Breast epithelium (tissue), 4 donors: ENCODE data around the gene CCDC92B. TPM values are rescaled to one million over a fixed set of nuclear protein-coding genes. Genes with fewer than 3 reads are reported as not detected.

ENCODE experiments used
- DNase-seq, 2 donors: peaks; one replicate each; pipeline ENCODE4 v3.0.0-alpha.2; 2019; ENCODE audit warnings: low spot score in 2 of 2
- H3K27ac ChIP-seq, 2 donors: fragments of 200-600 bp; sonication (generic) in 1 of 2; one replicate each; pipeline ENCODE4 v1.5.1; 2016 to 2019; ENCODE audit warnings: mild to moderate bottlenecking in 1 of 2
- H3K27me3 ChIP-seq, 2 donors: fragments of 200-600 bp; sonication (generic) in 1 of 2; one replicate each; pipeline versions ENCODE4 v1.5.1 to v1.6.0; 2017 to 2019; ENCODE audit warnings: control low read depth in 1 of 2, mild to moderate bottlenecking in 1 of 2
- H3K36me3 ChIP-seq: fragments of 200-600 bp; one replicate; pipeline ENCODE4 v1.5.1; 2019
- H3K4me1 ChIP-seq, 2 donors: fragments of 200-600 bp; sonication (generic); one replicate each; pipeline ENCODE4 v1.5.1; 2016 to 2019; ENCODE audit warnings: control low read depth in 1 of 2
- H3K4me3 ChIP-seq, 3 donors: fragments of 200-600 bp; sonication (generic); 1 replicate in 2 of 3; 2 replicates in 1 of 3; pipeline ENCODE4 v1.5.1; 2016 to 2019; ENCODE audit warnings: mild to moderate bottlenecking in 3 of 3, moderate library complexity in 2 of 3
- H3K9me3 ChIP-seq, 2 donors: fragments of 200-600 bp; sonication (generic) in 1 of 2; one replicate each; pipeline ENCODE4 v1.5.1; 2016 to 2019; ENCODE audit warnings: control low read depth in 1 of 2
- CTCF ChIP-seq, 3 donors: fragments of 450-650 bp; IDR thresholded peaks; one replicate each; pipeline ENCODE4 v1.5.1; 2016 to 2017; ENCODE audit warnings: antibody characterized with exemption in 3 of 3, mild to moderate bottlenecking in 3 of 3, moderate library complexity in 3 of 3
- POLR2A ChIP-seq: fragments of 450-650 bp; IDR thresholded peaks from one replicate; pipeline ENCODE4 v1.6.1; 2016; ENCODE audit warnings: antibody characterized with exemption, mild to moderate bottlenecking, moderate library complexity
- POLR2AphosphoS5 ChIP-seq, 3 donors: sonication (generic); formaldehyde crosslinking; IDR thresholded peaks; one replicate each; pipeline ENCODE4 v1.6.1; 2017; ENCODE audit warnings: antibody characterized with exemption in 3 of 3
- intact Hi-C: fragments of 100-400 bp; cut with DNase I; formaldehyde crosslinking; loops from one replicate; pipeline ENCODE4 v1.15.1; 2023; ENCODE audit warnings: low total_unique reads
- total RNA-seq, 3 donors: library from RNA; depleted of rRNA; stranded (reverse); fragments of >200 nt; gene quantifications; one replicate each; pipeline ENCODE4 v1.1.0, GENCODE V29; 2016

The CCDC92B gene
- total RNA-seq, result under 1 TPM in 1 of 3 donors, not detected in 2; 0.33 TPM

DNA sequence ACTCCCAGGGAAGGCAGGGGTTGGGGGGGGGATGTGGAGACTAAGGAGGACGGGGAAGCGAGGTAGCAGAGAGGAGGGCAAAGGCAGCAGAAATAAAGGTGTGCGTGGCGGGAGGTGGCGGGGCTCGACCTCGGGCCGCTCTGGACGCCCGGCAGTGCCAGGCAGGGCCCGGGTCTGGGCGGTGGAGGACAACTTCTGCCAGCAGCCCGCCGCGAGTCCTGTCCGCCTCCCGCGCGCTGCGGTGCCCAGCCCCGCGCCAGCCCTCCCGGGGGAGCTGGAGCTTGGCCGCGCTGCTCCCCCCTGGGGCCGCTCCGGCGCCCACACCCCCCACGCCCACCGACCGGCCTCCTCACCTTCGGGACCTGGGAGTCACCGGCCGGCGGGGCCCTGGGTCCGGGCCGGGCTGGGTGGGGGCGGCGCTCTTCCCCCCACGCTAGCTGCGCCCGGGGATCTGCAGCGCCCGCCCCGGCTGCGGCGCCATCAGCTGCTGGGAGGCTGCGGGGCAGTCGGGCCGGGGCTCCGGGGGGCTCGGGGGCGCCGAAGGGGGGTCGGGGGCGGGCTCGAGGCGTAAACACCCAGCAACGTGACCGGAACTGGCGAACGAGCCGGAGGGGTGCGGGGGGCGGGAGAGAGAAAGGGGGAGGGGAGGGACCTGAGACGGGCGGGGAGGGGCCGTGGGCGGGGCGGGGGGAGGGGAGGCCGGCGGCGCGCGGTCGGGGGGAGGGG is at the start of gene CCDC92B:
Gene CCDC92B (minus strand): TSS at position 595 of the 726 bp plus-strand sequence. CDS start 14,507 bp downstream, outside the sequence.
- DNase-seq, result no peak
- H3K4me1 ChIP-seq, result no peaks in the 10 kb centered on the region
- no peak within 1 kb of the TSS for H3K27ac ChIP-seq
- no peaks in the 10 kb centered on the region for H3K9me3 ChIP-seq
- intact Hi-C loops, result no loop called here
- H3K27me3 ChIP-seq, result peaks cover 2 to 53% of the 10 kb centered on the region in 2 donors
- no peaks in the 10 kb centered on the region for H3K36me3 ChIP-seq
- no peak for TF ChIP-seq POLR2A
- no peak for TF ChIP-seq CTCF (IDR thresholded peaks at IDR 0.05)
- no peak for TF ChIP-seq POLR2AphosphoS5 (IDR thresholded peaks at IDR 0.05)
- H3K4me3 ChIP-seq, result peak within 1 kb of the TSS in 2 of 3 donors; percentile 24 to 54

DNA sequence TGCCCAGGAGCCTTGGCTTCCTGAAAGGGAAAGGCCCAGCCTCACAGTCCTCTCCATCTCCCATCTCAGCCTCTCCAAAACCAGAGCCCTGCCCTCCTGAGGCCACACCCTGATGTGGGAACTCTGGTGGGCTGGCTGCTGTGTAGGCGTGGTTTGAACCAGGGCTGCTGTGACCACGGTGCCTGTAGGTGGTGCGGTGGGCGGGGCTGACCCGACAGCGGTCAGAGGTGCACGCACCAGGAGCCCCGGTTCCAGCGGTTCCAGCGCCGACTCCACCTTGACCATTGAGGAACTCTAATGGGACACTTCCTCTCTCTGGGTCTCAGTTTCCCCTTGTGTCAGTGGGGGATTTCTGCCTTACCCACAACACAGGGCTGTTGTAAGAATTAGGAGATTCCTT is 49.2 kb upstream of the CCDC92B start:
- Histone ChIP-seq H3K27me3 (peaks cover 0 to 17% of the 10 kb centered on the region in 2 donors), H3K27ac (no peak overlapping the region), H3K4me1 (no peaks in the 10 kb centered on the region), H3K9me3 (no peaks in the 10 kb centered on the region), H3K36me3 (no peaks in the 10 kb centered on the region), H3K4me3 (no peak overlapping the region)
- intact Hi-C loops, result no loop called here
- DNase-seq, result no peak
- no peak for TF ChIP-seq POLR2A
- TF ChIP-seq CTCF (IDR thresholded peaks at IDR 0.05), result no peak
- no peak for TF ChIP-seq POLR2AphosphoS5 (IDR thresholded peaks at IDR 0.05)

- Histone ChIP-seq H3K4me1 (no peaks in the 10 kb centered on the region), H3K27me3 (peaks cover 0 to 17% of the 10 kb centered on the region in 2 donors), H3K4me3 (no peak overlapping the region), H3K36me3 (no peaks in the 10 kb centered on the region), H3K9me3 (no peaks in the 10 kb centered on the region), H3K27ac (no peak overlapping the region)
- no peak for DNase-seq
- intact Hi-C loops, result no loop called here
- no peak for TF ChIP-seq POLR2A
- TF ChIP-seq POLR2AphosphoS5 (IDR thresholded peaks at IDR 0.05), result no peak
- TF ChIP-seq CTCF (IDR thresholded peaks at IDR 0.05), result no peak
These were observed 48.7 kb upstream of the CCDC92B start for GRCh38 chr17:2798188-2798587.

GRCh38 chr17:2797637-2798036 is 48.2 kb upstream of the CCDC92B start:
- DNase-seq, result no peak
- Histone ChIP-seq H3K4me3 (no peak overlapping the region), H3K4me1 (no peaks in the 10 kb centered on the region), H3K27ac (no peak overlapping the region), H3K36me3 (no peaks in the 10 kb centered on the region), H3K27me3 (peaks cover 0 to 17% of the 10 kb centered on the region in 2 donors), H3K9me3 (no peaks in the 10 kb centered on the region)
- TF ChIP-seq CTCF (IDR thresholded peaks at IDR 0.05) (no peak), POLR2AphosphoS5 (IDR thresholded peaks at IDR 0.05) (no peak), POLR2A (no peak)
- intact Hi-C loops, result no loop called here

DNA sequence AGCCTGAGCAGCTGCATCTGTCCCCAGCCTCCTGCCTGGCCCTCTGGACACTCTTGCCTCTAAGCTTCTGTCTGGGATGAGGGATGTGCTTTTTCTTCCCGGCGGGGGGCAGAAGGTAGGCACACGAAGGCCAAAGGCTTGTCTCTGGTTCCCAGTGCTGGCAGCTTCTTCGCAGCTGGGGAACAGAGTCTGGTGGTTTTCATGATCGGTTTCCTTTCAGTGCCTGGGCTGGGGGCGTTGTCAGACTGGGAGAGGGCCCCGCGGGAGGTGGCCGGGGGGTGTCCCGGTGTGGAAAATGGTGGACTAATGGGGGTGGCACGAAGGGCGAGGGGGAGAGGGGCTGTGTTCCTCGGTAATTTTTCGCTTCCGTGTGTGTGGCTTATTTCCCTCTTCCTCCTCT is 47.8 kb upstream of the CCDC92B start:
- TF ChIP-seq POLR2A (no peak), POLR2AphosphoS5 (IDR thresholded peaks at IDR 0.05) (no peak), CTCF (IDR thresholded peaks at IDR 0.05) (no peak)
- peak overlapping the region in 1 of 3 donors; percentile 28 for H3K4me3 ChIP-seq
- no peak overlapping the region for H3K27ac ChIP-seq
- H3K36me3 ChIP-seq, result no peaks in the 10 kb centered on the region
- no peak for DNase-seq
- intact Hi-C loops, result no loop called here
- peaks cover 0 to 17% of the 10 kb centered on the region in 2 donors for H3K27me3 ChIP-seq
- no peaks in the 10 kb centered on the region for H3K9me3 ChIP-seq
- no peaks in the 10 kb centered on the region for H3K4me1 ChIP-seq
